Muscle of leg (tissue), 11 donors: ENCODE measurements around the gene WDR36. TPM values are rescaled to one million over a fixed set of nuclear protein-coding genes. Genes with fewer than 3 reads are reported as not detected.

ENCODE experiments used
- DNase-seq: peaks from one replicate; pipeline ENCODE4 v3.0.0; 2013
- H3K27ac ChIP-seq: one replicate; pipeline ENCODE4 v1.5.1; 2013; ENCODE audit warnings: mild to moderate bottlenecking, low read length, control low read depth
- H3K27me3 ChIP-seq: one replicate; pipeline ENCODE4 v1.6.1; 2013; ENCODE audit warnings: low read length; ENCODE audit not compliant: control insufficient read depth, insufficient read depth
- H3K36me3 ChIP-seq: one replicate; pipeline ENCODE4 v1.6.1; 2013; ENCODE audit warnings: low read length; ENCODE audit not compliant: control insufficient read depth, insufficient read depth
- H3K4me1 ChIP-seq: one replicate; pipeline ENCODE4 v1.6.1; 2013; ENCODE audit warnings: low read length; ENCODE audit not compliant: control insufficient read depth, insufficient read depth
- H3K4me3 ChIP-seq: one replicate; pipeline ENCODE4 v1.5.1; 2013; ENCODE audit warnings: low read length, control low read depth
- H3K9me3 ChIP-seq: replicated peaks from 2 replicates; pipeline ENCODE4 v1.6.1; 2013; ENCODE audit warnings: low read depth, low read length; ENCODE audit not compliant: control insufficient read depth
- WGBS: methylation state at CpG from one replicate; pipeline ENCODE4 v1.1.5; 2013; ENCODE audit warnings: missing lambda C conversion rate; ENCODE audit not compliant: insufficient coverage; 5-methylcytosine and 5-hydroxymethylcytosine counted together
- polyA plus RNA-seq, 8 donors: library from polyadenylated mRNA; unstranded; fragments of 120-200 nt; gene quantifications; one replicate each; pipeline versions ENCODE4 v1.2.1 to v1.2.3, GENCODE V29; 2013; ENCODE audit warnings: inconsistent platforms in 1 of 8, low replicate concordance in 1 of 8; ENCODE audit not compliant: insufficient read length in 8 of 8, insufficient read depth in 1 of 8
- total RNA-seq: library from RNA; stranded (reverse); fragments of 120-200 nt; gene quantifications from one replicate; pipeline ENCODE4 v1.2.4, GENCODE V29; 2013

Gene WDR36
- total and polyA plus RNA-seq, 9 donors, result 11.2 to 27.3 (median 14.6) TPM

DNA sequence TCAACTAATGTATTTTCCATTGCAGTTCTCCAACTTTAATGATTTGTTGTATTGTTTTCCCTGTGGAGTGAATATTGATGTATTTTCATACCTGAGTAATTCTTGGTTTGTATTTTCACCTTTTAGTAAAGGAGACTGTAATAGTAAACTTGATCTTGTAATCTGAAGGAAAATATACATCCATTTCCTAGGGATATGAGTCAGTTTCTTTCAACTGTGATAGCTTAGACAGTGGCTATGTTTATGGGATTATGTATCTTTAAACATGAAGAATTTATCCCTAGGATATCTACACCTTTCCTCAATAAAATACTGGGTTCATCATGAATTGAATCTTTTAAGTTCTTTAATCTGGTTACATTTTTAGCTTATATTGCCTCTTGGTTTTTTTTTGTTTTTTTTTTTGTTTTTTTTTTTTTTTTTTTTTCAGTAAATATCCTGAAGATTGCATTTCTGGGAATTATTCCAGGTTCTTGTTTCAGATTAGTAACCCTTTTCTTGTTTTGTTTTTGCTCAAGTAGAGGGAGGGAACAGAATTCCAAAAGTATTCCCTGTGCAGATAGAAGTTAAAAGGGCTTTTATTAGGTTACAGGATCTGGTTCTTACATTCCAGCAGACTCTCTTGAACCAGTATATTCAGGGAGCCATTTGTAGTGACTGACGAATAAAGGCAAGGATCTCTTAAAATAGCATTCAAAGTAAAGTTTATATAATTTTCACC is 7.1 kb downstream of the WDR36 start:
- H3K27ac ChIP-seq, result no peak overlapping the region
- H3K4me1 ChIP-seq, result no peaks in the 10 kb centered on the region
- no peak overlapping the region for H3K4me3 ChIP-seq
- no peaks in the 10 kb centered on the region for H3K27me3 ChIP-seq
- H3K36me3 ChIP-seq, result peaks cover 11% of the 10 kb centered on the region
- no CpG with 5 or more reads among the region's 1 CpG for WGBS
- DNase-seq, result no peak
- no peaks in the 10 kb centered on the region for H3K9me3 ChIP-seq

DNA sequence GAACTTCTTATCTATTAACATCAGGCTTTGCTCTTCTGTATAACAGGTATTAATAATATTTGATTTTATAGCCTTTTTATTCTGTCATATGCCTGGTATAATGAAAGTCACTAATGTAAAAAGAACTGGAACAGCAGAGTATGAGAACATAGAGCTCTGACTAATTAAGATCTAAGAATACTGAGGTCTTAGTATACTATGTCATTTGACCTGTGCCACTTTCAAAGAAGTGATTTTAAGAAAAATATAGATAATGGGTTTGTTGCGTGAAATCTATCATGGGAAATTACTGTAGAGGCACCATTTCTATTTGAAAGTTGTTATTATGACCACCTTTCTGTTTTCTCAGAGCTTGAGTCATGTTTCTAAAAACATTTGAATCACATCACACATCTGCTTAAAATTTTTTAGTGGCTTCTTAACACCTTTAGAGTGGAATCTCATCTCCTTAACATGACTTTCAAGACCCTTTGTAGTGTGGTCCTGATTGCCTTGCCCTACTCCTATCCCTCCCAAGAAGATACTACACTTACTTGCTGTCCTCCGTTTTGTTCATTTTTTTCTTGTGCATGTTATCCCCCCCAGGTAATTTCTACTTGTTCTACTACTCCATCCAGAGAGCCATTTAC is 14.3 kb downstream of the WDR36 start:
- WGBS, result 100% methylated on average over 1 of the region's 2 CpGs
- peaks cover 13% of the 10 kb centered on the region for H3K36me3 ChIP-seq

DNA sequence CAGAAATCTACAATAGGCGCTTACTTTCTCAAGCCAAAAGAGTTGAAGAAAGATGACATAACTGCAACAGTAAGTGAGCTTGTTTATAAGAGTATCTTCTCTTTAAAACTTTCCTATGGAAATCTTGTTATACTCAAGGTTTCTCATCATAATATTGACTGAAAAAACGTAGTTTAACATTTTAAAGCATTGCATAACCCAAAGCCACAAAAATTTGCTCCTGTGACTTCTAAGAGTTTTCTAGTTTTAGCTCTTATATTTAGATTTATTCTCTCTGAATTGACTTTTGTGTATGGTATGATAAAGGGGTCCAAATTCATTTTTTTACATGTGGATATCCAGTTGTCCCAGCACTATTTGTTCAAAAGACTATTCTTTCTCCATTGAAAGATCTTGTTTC is 15.2 kb downstream of the WDR36 start:
- H3K36me3 ChIP-seq, result peaks cover 13% of the 10 kb centered on the region
- no peaks in the 10 kb centered on the region for H3K9me3 ChIP-seq
- DNase-seq, result no peak
- no CpG with 5 or more reads among the region's 2 CpGs for WGBS
- no peaks in the 10 kb centered on the region for H3K4me1 ChIP-seq
- H3K4me3 ChIP-seq, result no peak overlapping the region
- no peak overlapping the region for H3K27ac ChIP-seq
- H3K27me3 ChIP-seq, result no peaks in the 10 kb centered on the region

More for the DNA sequence above, 14.3 kb downstream of the WDR36 start:
- no peaks in the 10 kb centered on the region for H3K4me1 ChIP-seq
- no peak overlapping the region for H3K27ac ChIP-seq
- no peak overlapping the region for H3K4me3 ChIP-seq
- no peak for DNase-seq
- no peaks in the 10 kb centered on the region for H3K9me3 ChIP-seq
- no peaks in the 10 kb centered on the region for H3K27me3 ChIP-seq

DNA sequence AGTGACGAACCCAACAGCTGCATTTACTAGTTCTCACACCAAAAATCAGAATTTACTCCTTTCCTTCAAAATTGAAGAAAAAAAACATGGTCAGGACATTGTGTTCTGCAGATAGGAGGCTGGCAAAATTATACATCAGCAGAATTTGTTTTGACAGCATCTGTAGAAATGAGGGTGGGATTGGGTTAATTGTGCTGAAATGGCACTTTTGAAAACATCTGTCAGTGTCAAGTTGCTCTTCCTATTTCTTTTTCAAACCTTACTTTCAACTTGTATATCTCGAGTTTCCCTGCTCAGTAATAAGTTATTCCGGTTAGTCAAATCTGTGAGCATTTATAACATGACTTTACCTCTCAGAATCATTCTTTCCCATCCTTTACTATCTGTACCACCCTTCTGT is 19.8 kb downstream of the WDR36 start:
- Histone ChIP-seq H3K36me3 (peaks cover 2% of the 10 kb centered on the region), H3K9me3 (no peaks in the 10 kb centered on the region), H3K27ac (no peak overlapping the region), H3K4me3 (no peak overlapping the region), H3K4me1 (no peaks in the 10 kb centered on the region), H3K27me3 (no peaks in the 10 kb centered on the region)
- whole genome bisulfite sequencing, result no CpG with 5 or more reads among the region's 3 CpGs
- peak; percentile 30 for DNase-seq

DNA sequence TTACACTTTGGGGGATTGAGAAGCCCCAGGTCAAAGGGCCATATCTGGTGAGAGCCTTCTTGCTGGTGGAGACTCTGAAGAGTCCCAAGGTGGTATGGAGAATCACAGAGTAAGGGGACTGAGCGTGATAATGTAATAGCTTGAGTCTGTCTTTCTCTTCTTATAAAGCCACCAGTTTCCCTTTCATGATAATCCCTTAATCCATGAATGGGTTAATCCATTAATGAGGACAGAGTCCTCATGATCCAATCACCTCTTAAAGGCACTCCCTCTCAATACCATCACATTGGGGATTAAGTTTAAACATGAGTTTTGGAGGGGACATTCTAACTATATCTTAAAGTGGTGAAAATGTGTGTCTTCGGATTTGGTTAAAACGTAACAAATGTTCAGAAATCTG is 21.5 kb downstream of the WDR36 start:
- H3K27ac ChIP-seq, result no peak overlapping the region
- H3K4me3 ChIP-seq, result no peak overlapping the region
- no peaks in the 10 kb centered on the region for H3K9me3 ChIP-seq
- no peak for DNase-seq
- no peaks in the 10 kb centered on the region for H3K27me3 ChIP-seq
- no CpG with 5 or more reads among the region's 3 CpGs for WGBS
- H3K36me3 ChIP-seq, result peaks cover 8% of the 10 kb centered on the region
- no peaks in the 10 kb centered on the region for H3K4me1 ChIP-seq

DNA sequence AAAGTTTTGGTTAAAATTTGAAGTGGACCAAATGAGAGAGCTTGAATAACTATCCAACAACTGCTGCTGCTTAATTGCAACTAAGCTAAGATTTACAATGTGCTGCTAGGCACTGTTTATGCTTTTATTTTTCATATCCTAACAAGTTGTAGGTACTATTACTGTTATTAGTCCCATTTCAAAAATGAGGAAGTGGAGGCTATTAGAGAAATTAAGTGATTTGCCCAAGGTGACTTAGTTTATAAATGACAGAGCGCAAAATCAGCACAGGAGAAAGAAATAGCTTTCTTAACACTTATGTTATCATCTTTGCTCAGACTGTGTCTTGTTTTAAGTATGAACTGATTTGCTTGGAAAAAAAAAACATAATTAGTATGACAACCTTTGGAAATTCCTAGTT is 23.1 kb downstream of the WDR36 start:
- H3K27ac ChIP-seq, result no peak overlapping the region
- H3K9me3 ChIP-seq, result no peaks in the 10 kb centered on the region
- H3K4me1 ChIP-seq, result no peaks in the 10 kb centered on the region
- peaks cover 13% of the 10 kb centered on the region for H3K36me3 ChIP-seq
- H3K27me3 ChIP-seq, result no peaks in the 10 kb centered on the region
- no peak overlapping the region for H3K4me3 ChIP-seq
- no CpG with 5 or more reads among the region's 1 CpG for whole genome bisulfite sequencing
- DNase-seq, result no peak

DNA sequence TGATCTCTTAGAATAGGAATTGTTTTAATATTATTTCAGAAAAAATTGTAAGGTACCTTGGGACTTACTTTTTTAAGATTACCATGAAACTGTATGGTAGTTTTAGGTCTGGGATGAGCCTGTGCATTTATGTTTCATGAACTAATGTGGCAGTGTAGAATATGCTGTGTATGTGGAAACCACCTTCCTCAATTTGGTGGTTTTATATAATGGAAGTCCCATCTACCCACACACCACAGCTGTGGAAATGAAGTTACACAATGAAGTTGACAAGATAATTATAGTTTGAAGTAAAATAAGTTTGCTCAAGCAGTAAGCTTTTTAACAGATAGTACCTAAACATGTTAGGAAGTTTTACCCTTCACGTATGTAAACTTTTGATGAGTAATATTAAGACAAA is 24.4 kb downstream of the WDR36 start:
- H3K36me3 ChIP-seq, result peaks cover 17% of the 10 kb centered on the region

DNA sequence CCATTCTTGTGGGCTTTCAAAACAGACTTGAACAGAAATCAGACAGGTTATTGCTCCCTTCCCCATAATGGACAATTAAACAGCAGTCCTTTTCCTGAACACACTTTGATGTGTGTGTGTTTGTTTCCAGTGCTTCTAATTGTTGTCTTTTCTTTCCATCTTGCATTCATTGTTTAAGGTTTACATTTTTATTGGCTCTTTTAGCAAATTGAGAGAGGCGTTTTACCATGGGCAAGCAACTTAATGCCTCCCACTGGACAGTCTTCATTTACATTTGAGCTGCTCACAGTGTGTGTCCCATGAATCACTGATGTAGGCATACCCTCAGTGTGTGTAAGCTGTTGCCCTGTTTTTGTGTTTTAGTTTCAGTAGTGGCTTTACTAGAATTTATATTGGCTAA is 25.0 kb downstream of the WDR36 start:
- Histone ChIP-seq H3K27ac (no peak overlapping the region), H3K27me3 (no peaks in the 10 kb centered on the region), H3K4me1 (no peaks in the 10 kb centered on the region), H3K36me3 (peaks cover 20% of the 10 kb centered on the region), H3K4me3 (no peak overlapping the region), H3K9me3 (no peaks in the 10 kb centered on the region)
- no CpG with 5 or more reads among the region's 1 CpG for WGBS
- DNase-seq, result no peak

More for the DNA sequence above, 24.4 kb downstream of the WDR36 start:
- H3K27me3 ChIP-seq, result no peaks in the 10 kb centered on the region
- no peak overlapping the region for H3K4me3 ChIP-seq
- WGBS, result no CpG with 5 or more reads among the region's 1 CpG
- peak; percentile 62 for DNase-seq
- no peak overlapping the region for H3K27ac ChIP-seq
- H3K9me3 ChIP-seq, result no peaks in the 10 kb centered on the region
- no peaks in the 10 kb centered on the region for H3K4me1 ChIP-seq

DNA sequence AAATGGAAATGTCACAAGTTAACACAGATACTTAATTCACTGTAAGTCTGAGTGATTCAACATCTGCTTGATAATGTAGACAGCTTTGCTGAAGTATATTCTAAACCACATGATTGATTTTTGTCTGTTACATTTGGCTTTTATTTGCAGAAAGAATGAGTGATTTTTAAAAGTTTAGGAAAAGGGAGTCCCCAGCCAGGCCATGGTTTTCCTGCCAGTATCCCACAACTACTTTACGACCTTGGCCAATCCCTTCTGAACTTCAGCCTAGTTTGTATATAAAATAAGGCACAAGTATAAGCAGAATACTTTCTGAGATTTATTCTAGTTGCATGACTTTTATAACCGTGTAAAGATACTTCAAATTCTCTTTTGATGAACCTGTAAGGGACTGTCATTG is 27.1 kb downstream of the WDR36 start:
- WGBS, result no CpG with 5 or more reads among the region's 2 CpGs
- no peaks in the 10 kb centered on the region for H3K4me1 ChIP-seq
- H3K9me3 ChIP-seq, result no peaks in the 10 kb centered on the region
- no peak overlapping the region for H3K27ac ChIP-seq
- no peak overlapping the region for H3K4me3 ChIP-seq
- peaks cover 27% of the 10 kb centered on the region for H3K36me3 ChIP-seq
- DNase-seq, result peak; percentile 62
- no peaks in the 10 kb centered on the region for H3K27me3 ChIP-seq

DNA sequence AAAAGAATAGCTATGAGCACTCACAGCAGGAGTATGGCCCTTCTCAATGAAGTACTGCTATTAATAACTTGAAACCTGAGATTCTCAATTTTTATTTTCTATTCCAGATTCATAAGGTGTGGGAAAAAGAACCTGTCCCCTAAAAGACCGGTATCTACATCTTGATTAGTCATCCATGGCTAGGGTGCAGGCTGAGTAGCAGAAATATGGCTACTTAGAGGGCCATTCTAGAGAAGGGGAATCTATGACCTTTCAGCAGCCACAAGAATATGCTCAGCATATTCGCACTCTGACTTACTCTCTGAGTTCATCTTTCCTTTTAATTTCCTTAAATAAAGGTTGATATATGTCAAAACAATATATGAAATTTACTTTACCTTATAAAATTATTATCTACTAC is 27.7 kb downstream of the WDR36 start:
- Histone ChIP-seq H3K4me1 (no peaks in the 10 kb centered on the region), H3K4me3 (no peak overlapping the region), H3K9me3 (no peaks in the 10 kb centered on the region), H3K36me3 (peaks cover 27% of the 10 kb centered on the region), H3K27ac (no peak overlapping the region), H3K27me3 (no peaks in the 10 kb centered on the region)
- no CpG with 5 or more reads among the region's 2 CpGs for WGBS
- no peak for DNase-seq
